Measurements from ENCODE around the gene PSMA2. TPM values are rescaled to one million over a fixed set of nuclear protein-coding genes. Genes with fewer than 3 reads are reported as not detected.

The PSMA2 gene
- total RNA-seq, 1 experiment from 2014 or later, result 152 TPM

DNA sequence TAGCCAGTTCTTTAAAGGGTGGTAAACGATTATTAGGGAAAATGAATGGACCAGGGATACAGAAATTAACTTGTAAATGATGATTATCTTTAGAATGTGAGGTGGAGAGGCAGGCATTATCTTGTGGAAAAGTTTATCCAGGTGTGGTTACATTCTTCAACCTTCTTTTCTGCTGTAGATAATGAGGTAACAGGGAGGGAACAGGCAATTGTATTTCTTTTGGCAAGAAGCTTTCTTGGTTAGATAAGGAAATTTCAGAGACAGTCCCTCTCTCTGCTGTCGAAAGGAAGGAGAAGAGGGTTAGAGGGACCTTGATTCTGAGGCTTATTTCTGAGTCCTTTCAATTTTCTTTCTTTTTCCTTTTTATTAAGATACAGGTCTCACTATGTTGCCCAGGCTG, 32.3 kb upstream of the PSMA2 start:
- no peak overlapping the region for H2AFZ ChIP-seq (ENCODE audit: low read depth, low read length, poor library complexity, severe bottlenecking)
- H3K9me3 ChIP-seq (ENCODE audit: control insufficient read depth in 1 of 2, insufficient read depth in 1 of 2, low read depth in 1 of 2, low read length in 2 of 2), result no peaks in the 10 kb centered on the region
- H3K4me1 ChIP-seq (ENCODE audit: control insufficient read depth in 1 of 2, insufficient read depth in 2 of 2, low read length in 2 of 2), result no peaks in the 10 kb centered on the region
- ChIA-PET POLR2A (no interaction called here), RAD21 (ENCODE audit: low non-redundant PET in 1 of 2, low total read pairs in 2 of 2, uncharacterized antibody in 2 of 2, unreplicated experiment in 2 of 2) (no interaction called here), CTCF (interaction anchor here (1.0 kb wide), 1 partner anchor 23 kb away, joined by 3 read pairs; no protein-coding TSS in a partner anchor)
- intact Hi-C loops (cut with micrococcal nuclease), result no loop called here
- no peak overlapping the region for H3K9ac ChIP-seq (ENCODE audit: low read length)
- no peaks in the 10 kb centered on the region for H4K20me1 ChIP-seq (ENCODE audit: insufficient read depth)
- no peaks in the 10 kb centered on the region for H3K9me2 ChIP-seq (ENCODE audit: insufficient read depth)
- H3K27ac ChIP-seq (ENCODE audit: low read depth, low read length), result no peak overlapping the region
- no peaks in the 10 kb centered on the region for H3K79me2 ChIP-seq (ENCODE audit: insufficient read depth, low read length)
- H3K36me3 ChIP-seq (ENCODE audit: control insufficient read depth in 1 of 2, insufficient read depth in 2 of 2, low read length in 2 of 2), result no peaks in the 10 kb centered on the region
- H3K27me3 ChIP-seq (ENCODE audit: insufficient read depth, low read length), result no peaks in the 10 kb centered on the region
- H3K4me2 ChIP-seq (ENCODE audit: low read length), result no peak overlapping the region
- BruUV-seq (replicated peaks), result no TSS peak
- ATAC-seq (no peak), DNase-seq (ENCODE audit: low read depth, low spot score) (no peak)
- TF ChIP-seq POLR2A (IDR thresholded peaks at IDR 0.05; ENCODE audit: borderline replicate concordance, extremely low read depth, insufficient read depth, insufficient read length) (no peak), CBX3 (IDR thresholded peaks at IDR 0.05; ENCODE audit: low read depth) (no peak), FOSL1 (IDR thresholded peaks at IDR 0.05; ENCODE audit: low read depth) (no peak), EZH2phosphoT487 (IDR thresholded peaks at IDR 0.05; ENCODE audit: borderline replicate concordance) (no peak), RAD21 (IDR thresholded peaks at IDR 0.05; ENCODE audit: low read depth) (no peak)
- TF ChIP-seq, protein P1, sequence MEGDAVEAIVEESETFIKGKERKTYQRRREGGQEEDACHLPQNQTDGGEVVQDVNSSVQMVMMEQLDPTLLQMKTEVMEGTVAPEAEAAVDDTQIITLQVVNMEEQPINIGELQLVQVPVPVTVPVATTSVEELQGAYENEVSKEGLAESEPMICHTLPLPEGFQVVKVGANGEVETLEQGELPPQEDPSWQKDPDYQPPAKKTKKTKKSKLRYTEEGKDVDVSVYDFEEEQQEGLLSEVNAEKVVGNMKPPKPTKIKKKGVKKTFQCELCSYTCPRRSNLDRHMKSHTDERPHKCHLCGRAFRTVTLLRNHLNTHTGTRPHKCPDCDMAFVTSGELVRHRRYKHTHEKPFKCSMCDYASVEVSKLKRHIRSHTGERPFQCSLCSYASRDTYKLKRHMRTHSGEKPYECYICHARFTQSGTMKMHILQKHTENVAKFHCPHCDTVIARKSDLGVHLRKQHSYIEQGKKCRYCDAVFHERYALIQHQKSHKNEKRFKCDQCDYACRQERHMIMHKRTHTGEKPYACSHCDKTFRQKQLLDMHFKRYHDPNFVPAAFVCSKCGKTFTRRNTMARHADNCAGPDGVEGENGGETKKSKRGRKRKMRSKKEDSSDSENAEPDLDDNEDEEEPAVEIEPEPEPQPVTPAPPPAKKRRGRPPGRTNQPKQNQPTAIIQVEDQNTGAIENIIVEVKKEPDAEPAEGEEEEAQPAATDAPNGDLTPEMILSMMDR (IDR thresholded peaks at IDR 0.05 in 2 of 3, conservative IDR thresholded peaks at IDR 0.05 in 1 of 3; ENCODE audit: borderline replicate concordance in 1 of 3, insufficient read depth in 1 of 3, low read depth in 2 of 3, low read length in 2 of 3), result no peak
- no peak overlapping the region for H3K4me3 ChIP-seq (replicated peaks in 1 of 2; ENCODE audit: low read depth in 1 of 2, low read length in 2 of 2)

DNA sequence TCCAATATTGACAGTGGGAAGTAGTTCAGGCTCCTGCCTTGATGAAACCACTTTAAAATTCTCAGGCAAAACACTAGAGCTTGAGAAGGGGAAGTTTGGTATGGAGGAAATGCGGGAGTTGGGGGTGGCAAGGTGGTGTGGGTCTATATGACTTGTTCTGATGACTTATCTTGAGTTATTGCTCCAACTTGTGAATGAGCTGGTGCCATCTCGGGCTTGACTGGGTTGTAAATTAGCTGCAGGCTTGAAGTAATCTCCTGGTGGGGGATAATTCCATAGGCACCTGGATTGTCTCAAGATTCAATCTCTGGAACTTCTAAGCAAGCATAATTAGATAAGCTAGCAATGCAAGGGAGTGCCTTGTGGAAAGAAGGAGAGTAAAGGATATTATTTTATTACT, 29.2 kb upstream of the PSMA2 start:
- TF ChIP-seq, protein P1 (IDR thresholded peaks at IDR 0.05 in 2 of 3, conservative IDR thresholded peaks at IDR 0.05 in 1 of 3; ENCODE audit: borderline replicate concordance in 1 of 3, insufficient read depth in 1 of 3, low read depth in 2 of 3, low read length in 2 of 3), result no peak
- TF ChIP-seq TCF7L2 (IDR thresholded peaks at IDR 0.05; ENCODE audit: borderline replicate concordance, extremely low read depth, insufficient read depth, insufficient read length) (no peak), SP1 (IDR thresholded peaks at IDR 0.05; ENCODE audit: low read depth) (no peak), POLR2A (IDR thresholded peaks at IDR 0.05; ENCODE audit: borderline replicate concordance, extremely low read depth, insufficient read depth, insufficient read length) (no peak), YY1 (IDR thresholded peaks at IDR 0.05; ENCODE audit: extremely low read depth, insufficient replicate concordance, low read depth, low read length) (no peak), EGR1 (IDR thresholded peaks at IDR 0.05; ENCODE audit: low read depth) (no peak)
- no peaks in the 10 kb centered on the region for H3K9me2 ChIP-seq (ENCODE audit: insufficient read depth)
- H3K4me1 ChIP-seq (ENCODE audit: control insufficient read depth in 1 of 2, insufficient read depth in 2 of 2, low read length in 2 of 2), result no peaks in the 10 kb centered on the region
- no peak overlapping the region for H2AFZ ChIP-seq (ENCODE audit: low read depth, low read length, poor library complexity, severe bottlenecking)
- RAD21 ChIA-PET (ENCODE audit: low non-redundant PET in 1 of 2, low total read pairs in 2 of 2, uncharacterized antibody in 2 of 2, unreplicated experiment in 2 of 2), result no interaction called here
- H3K9me3 ChIP-seq (ENCODE audit: control insufficient read depth in 1 of 2, insufficient read depth in 1 of 2, low read depth in 1 of 2, low read length in 2 of 2), result no peaks in the 10 kb centered on the region
- no peak overlapping the region for H3K27ac ChIP-seq (ENCODE audit: low read depth, low read length)
- POLR2A ChIA-PET, result no interaction called here
- intact Hi-C loops (cut with micrococcal nuclease), result no loop called here
- H4K20me1 ChIP-seq (ENCODE audit: insufficient read depth), result no peaks in the 10 kb centered on the region
- H3K9ac ChIP-seq (ENCODE audit: low read length), result no peak overlapping the region
- no peaks in the 10 kb centered on the region for H3K27me3 ChIP-seq (ENCODE audit: insufficient read depth, low read length)
- no TSS peak for BruUV-seq (replicated peaks)
- H3K36me3 ChIP-seq (ENCODE audit: control insufficient read depth in 1 of 2, insufficient read depth in 2 of 2, low read length in 2 of 2), result no peaks in the 10 kb centered on the region
- H3K79me2 ChIP-seq (ENCODE audit: insufficient read depth, low read length), result no peaks in the 10 kb centered on the region
- ATAC-seq (no peak), DNase-seq (ENCODE audit: low read depth, low spot score) (no peak)
- no peak overlapping the region for H3K4me2 ChIP-seq (ENCODE audit: low read length)
- no peak overlapping the region for H3K4me3 ChIP-seq (replicated peaks in 1 of 2; ENCODE audit: low read depth in 1 of 2, low read length in 2 of 2)
- CTCF ChIA-PET, result interaction anchor here (1.4 kb wide), 1 partner anchor 20 kb away, joined by 5 read pairs; no protein-coding TSS in a partner anchor
